MM.1S (cell line): Measurements from ENCODE around the gene MTX1.
"Not testable (repeated sequence)": the region's sequence is repeated elsewhere in the genome, so short reads cannot be mapped to it uniquely, and the experiment has no call there.

ENCODE experiments used
- DNase-seq: peaks from one replicate; pipeline ENCODE4 v3.0.0-alpha.2; 2015
- H2AFZ ChIP-seq: fragments of 300-600 bp; sonication (generic); 2 replicates; pipeline ENCODE4 v1.6.0; 2016; ENCODE audit warnings: antibody characterized with exemption, low read length
- H3F3A ChIP-seq: fragments of 300-600 bp; sonication (generic); 2 replicates; pipeline ENCODE4 v1.6.1; 2016; ENCODE audit warnings: mild to moderate bottlenecking, antibody characterized with exemption, low read length, moderate library complexity, mixed read lengths; ENCODE audit not compliant: insufficient read depth
- H3K27ac ChIP-seq: fragments of 300-600 bp; sonication (generic); 2 replicates; pipeline ENCODE4 v1.5.1; 2016; ENCODE audit warnings: mild to moderate bottlenecking, low read length
- H3K27me3 ChIP-seq: fragments of 300-600 bp; sonication (generic); replicated peaks from 2 replicates; pipeline ENCODE4 v1.6.0; 2016; ENCODE audit warnings: low read length; ENCODE audit not compliant: insufficient read depth
- H3K36me3 ChIP-seq: fragments of 300-600 bp; sonication (generic); replicated peaks from 2 replicates; pipeline ENCODE4 v1.6.1; 2016; ENCODE audit warnings: mild to moderate bottlenecking, low read length, mixed read lengths; ENCODE audit not compliant: insufficient read depth
- H3K4me1 ChIP-seq: fragments of 300-600 bp; sonication (generic); 2 replicates; pipeline ENCODE4 v1.6.1; 2016; ENCODE audit warnings: low read length, mixed read lengths
- H3K4me2 ChIP-seq: fragments of 300-600 bp; sonication (generic); 2 replicates; pipeline ENCODE4 v1.6.0; 2016; ENCODE audit warnings: low read depth, low read length
- H3K4me3 ChIP-seq: fragments of 300-600 bp; sonication (generic); 2 replicates; pipeline ENCODE4 v1.5.1; 2016; ENCODE audit warnings: low read length, mixed read lengths
- H3K79me2 ChIP-seq: fragments of 300-600 bp; sonication (generic); 2 replicates; pipeline ENCODE4 v1.6.1; 2016; ENCODE audit warnings: mixed run types, low read length, mixed read lengths
- H3K9ac ChIP-seq: fragments of 300-600 bp; sonication (generic); 2 replicates; pipeline ENCODE4 v1.6.1; 2016; ENCODE audit warnings: low read length, mixed read lengths
- H3K9me2 ChIP-seq: fragments of 300-600 bp; sonication (generic); replicated peaks from 2 replicates; pipeline ENCODE4 v1.6.1; 2016; ENCODE audit warnings: mild to moderate bottlenecking, low read length, mixed read lengths; ENCODE audit not compliant: insufficient read depth
- H3K9me3 ChIP-seq: fragments of 300-600 bp; sonication (generic); replicated peaks from 2 replicates; pipeline ENCODE4 v1.6.1; 2016; ENCODE audit warnings: mild to moderate bottlenecking, low read length, mixed read lengths; ENCODE audit not compliant: insufficient read depth
- H4K20me1 ChIP-seq: fragments of 300-600 bp; sonication (generic); 2 replicates; pipeline ENCODE4 v1.6.1; 2016; ENCODE audit warnings: mild to moderate bottlenecking, low read length, moderate library complexity, mixed read lengths; ENCODE audit not compliant: insufficient read depth
- CTCF ChIP-seq: fragments of 300-600 bp; sonication (generic); IDR thresholded peaks from 2 replicates; pipeline ENCODE4 v1.5.1; 2016; ENCODE audit warnings: antibody characterized with exemption, low read length, mixed read lengths
- EZH2 ChIP-seq: fragments of 300-600 bp; sonication (generic); optimal IDR thresholded peaks from 2 replicates; pipeline ENCODE3; 2017; ENCODE audit warnings: low read depth, mild to moderate bottlenecking, antibody characterized with exemption, low read length, mixed read lengths
- EZH2phosphoT487 ChIP-seq: fragments of 300-600 bp; sonication (generic); IDR thresholded peaks from 2 replicates; pipeline ENCODE4 v1.6.1; 2018; ENCODE audit warnings: antibody characterized with exemption, low read length

MTX1 gene

GRCh38 chr1:155223047-155223446, 14.6 kb downstream of the MTX1 start:
- Histone ChIP-seq H3K36me3 (no peaks in the 10 kb centered on the region), H3F3A (peaks cover 27% of the 10 kb centered on the region), H3K79me2 (peaks cover 11% of the 10 kb centered on the region; the same call in 1 of the 2 replicates), H3K4me3 (no peak overlapping the region), H3K4me2 (peak overlapping the region; percentile 22; the same call in 1 of the 2 replicates), H3K4me1 (peaks cover 11% of the 10 kb centered on the region), H3K27me3 (no peaks in the 10 kb centered on the region), H3K9me2 (no peaks in the 10 kb centered on the region), H4K20me1 (no peaks in the 10 kb centered on the region), H2AFZ (no peak overlapping the region), H3K9me3 (no peaks in the 10 kb centered on the region), H3K9ac (no peak overlapping the region), H3K27ac (peak overlapping the region; percentile 11; the same call in 1 of the 2 replicates)
- DNase-seq: no peak
- TF ChIP-seq CTCF: no peak
- TF ChIP-seq EZH2phosphoT487: no peak
- TF ChIP-seq EZH2: no peak

- peaks cover 11% of the 10 kb centered on the region; the same call in 1 of the 2 replicates for H3K79me2 ChIP-seq
- H3K4me2 ChIP-seq, H2AFZ ChIP-seq, H3K36me3 ChIP-seq, H3K9ac ChIP-seq, H3K9me3 ChIP-seq, H4K20me1 ChIP-seq, DNase-seq, H3K4me3 ChIP-seq, H3K9me2 ChIP-seq, H3K27ac ChIP-seq, H3K27me3 ChIP-seq: not testable (repeated sequence)
- peaks cover 27% of the 10 kb centered on the region for H3F3A ChIP-seq
- H3K4me1 ChIP-seq: peaks cover 10% of the 10 kb centered on the region
Observed at GRCh38 chr1:155225404-155225759, 16.9 kb downstream of the MTX1 start.

GRCh38 chr1:155226188-155226909, 17.9 kb downstream of the MTX1 start:
- peaks cover 27% of the 10 kb centered on the region for H3F3A ChIP-seq
- peaks cover 11% of the 10 kb centered on the region; the same call in 1 of the 2 replicates for H3K79me2 ChIP-seq
- peak overlapping the region; percentile 79 for H3K9ac ChIP-seq
- H3K9me3 ChIP-seq: no peaks in the 10 kb centered on the region
- DNase-seq: peak; percentile 87
- H3K4me2 ChIP-seq: peak overlapping the region; percentile 92
- no peaks in the 10 kb centered on the region; the same call in 1 of the 2 replicates for H3K27me3 ChIP-seq
- no peaks in the 10 kb centered on the region for H3K9me2 ChIP-seq
- peak overlapping the region; percentile 73 for H2AFZ ChIP-seq
- no peaks in the 10 kb centered on the region for H4K20me1 ChIP-seq
- no peaks in the 10 kb centered on the region for H3K36me3 ChIP-seq
- peak overlapping the region; percentile 71 for H3K4me3 ChIP-seq
- TF ChIP-seq CTCF (peak; percentile 77), EZH2 (no peak)
- peak overlapping the region; percentile 63; the same call in 1 of the 2 replicates for H3K27ac ChIP-seq
- H3K4me1 ChIP-seq: peaks cover 10% of the 10 kb centered on the region

GRCh38 chr1:155226910-155227260, 18.4 kb downstream of the MTX1 start:
- Histone ChIP-seq H3K4me1 (peaks cover 10% of the 10 kb centered on the region), H3F3A (peaks cover 27% of the 10 kb centered on the region), H3K79me2 (peaks cover 11% of the 10 kb centered on the region; the same call in 1 of the 2 replicates), H2AFZ (peak overlapping the region; percentile 73), H4K20me1 (no peaks in the 10 kb centered on the region), H3K4me2 (peak overlapping the region; percentile 92), H3K9me3 (no peaks in the 10 kb centered on the region), H3K9ac (peak overlapping the region; percentile 79), H3K27ac (peak overlapping the region; percentile 63), H3K9me2 (no peaks in the 10 kb centered on the region), H3K4me3 (peak overlapping the region; percentile 71), H3K27me3 (no peaks in the 10 kb centered on the region; the same call in 1 of the 2 replicates), H3K36me3 (no peaks in the 10 kb centered on the region)
- TF ChIP-seq EZH2 (no peak), CTCF (no peak; the same call in 1 of the 2 replicates), EZH2phosphoT487 (no peak)
- peak; percentile 70 for DNase-seq
